K562 (cell line): ENCODE data around the gene TBC1D1. TPM values are rescaled to one million over a fixed set of nuclear protein-coding genes. Genes with fewer than 3 reads are reported as not detected.

ENCODE experiments used
- C11orf30 ChIP-seq: fragments of 450-650 bp; IDR thresholded peaks from 2 replicates; pipeline ENCODE4 v1.6.1; 2016; ENCODE audit warnings: low read depth, mild to moderate bottlenecking
- GATA2 ChIP-seq: sonication (generic); formaldehyde crosslinking; IDR thresholded peaks from 2 replicates; pipeline ENCODE4 v1.4.0; 2020; ENCODE audit warnings: mild to moderate bottlenecking, missing genetic modification reagents
- KDM1A ChIP-seq, 2 experiments: fragments of 450-650 bp; IDR thresholded peaks; 2 replicates each; pipeline ENCODE4 v1.6.1; 2016; ENCODE audit warnings: mild to moderate bottlenecking in 2 of 2
- MBD2 ChIP-seq: sonication (generic); IDR thresholded peaks from 2 replicates; pipeline ENCODE4 v1.6.1; 2016; ENCODE audit warnings: low read depth, borderline replicate concordance
- NR2F6 ChIP-seq: fragments of 450-650 bp; formaldehyde crosslinking; IDR thresholded peaks from 2 replicates; pipeline ENCODE4 v1.4.0; 2020; ENCODE audit warnings: mild to moderate bottlenecking
- PPARD ChIP-seq: fragments of 250-450 bp; sonication (Bioruptor Pico); IDR thresholded peaks from 2 replicates; pipeline ENCODE4 v1.8.0; 2022; ENCODE audit warnings: inconsistent platforms, mild to moderate bottlenecking, moderate library complexity
- TCF3 ChIP-seq: sonication (generic); formaldehyde crosslinking; IDR thresholded peaks from 2 replicates; pipeline ENCODE4 v1.4.0; 2020; ENCODE audit warnings: mild to moderate bottlenecking, missing genetic modification reagents
- TGIF2 ChIP-seq: sonication (generic); formaldehyde crosslinking; IDR thresholded peaks from 2 replicates; pipeline ENCODE4 v1.8.1; 2022; ENCODE audit warnings: mild to moderate bottlenecking, missing genetic modification reagents, moderate library complexity
- ZBTB2 ChIP-seq: fragments of 450-650 bp; IDR thresholded peaks from 2 replicates; pipeline ENCODE4 v1.6.1; 2016; ENCODE audit warnings: antibody characterized with exemption
- ZHX1 ChIP-seq: fragments of 150-350 bp; conservative IDR thresholded peaks from 2 replicates; pipeline ENCODE4 v1.6.1; 2014; ENCODE audit warnings: low read length
- ZNF318 ChIP-seq, 2 experiments: fragments of 450-650 bp; IDR thresholded peaks; 2 replicates each; pipeline ENCODE4 v1.6.1; 2016; ENCODE audit warnings: mild to moderate bottlenecking in 2 of 2, borderline replicate concordance in 1 of 2, low read depth in 1 of 2, moderate library complexity in 1 of 2
- ZNF436 ChIP-seq: fragments of 250-450, 450-650 bp; sonication (Bioruptor Pico); formaldehyde crosslinking; IDR thresholded peaks from 2 replicates; pipeline ENCODE4 v1.7.0; 2020; ENCODE audit warnings: mild to moderate bottlenecking
- ZNF551 ChIP-seq: fragments of 250-450 bp; sonication (Bioruptor Pico); IDR thresholded peaks from 2 replicates; pipeline ENCODE4 v1.5.0; 2021; ENCODE audit warnings: mild to moderate bottlenecking, moderate library complexity
- ZNF655 ChIP-seq: fragments of 250-450 bp; sonication (Bioruptor Pico); IDR thresholded peaks from 2 replicates; pipeline ENCODE4 v1.5.0; 2021
- polyA plus RNA-seq, 8 experiments: library from polyadenylated mRNA; depleted of rRNA in 4 of 8; stranded (reverse) in 5 of 8; unstranded in 3 of 8; fragments of >200 nt; fragmentation: Nextera tagmentation in 2 of 8; fragmentation: Illumina TruSeq in 1 of 8; extraction: Ambion mirVana in 2 of 8; extraction: Trizol in 1 of 8; gene quantifications; 2 replicates each; pipeline versions ENCODE4 v1.2.1 to v1.2.3, GENCODE V29; 2011 to 2014; ENCODE audit warnings: inconsistent platforms in 1 of 8, missing spikeins in 1 of 8
- total RNA-seq, 7 experiments: library from RNA; depleted of rRNA in 6 of 7; stranded (reverse); fragments of >200 nt in 6 of 7; fragmentation: Illumina TruSeq in 2 of 7; extraction: Trizol in 2 of 7; gene quantifications; 2 replicates each; pipeline versions ENCODE4 v1.2.1 to v1.2.3, GENCODE V29; 2011 to 2021; ENCODE audit warnings: low replicate concordance in 1 of 7

The TBC1D1 gene
- total and polyA plus RNA-seq, 9 of the 15 experiments (the other 6 are each of a cell fraction or from before 2014, with no cell fraction given): 0.59 to 14.2 (median 8.8) TPM

GRCh38 chr4:38024206-38024509, 133.3 kb downstream of the TBC1D1 start (continued):
- TF ChIP-seq ZBTB2 (no peak), PPARD (CRISPR knock-in tag) (no peak), C11orf30 (no peak), TGIF2 (CRISPR knock-in tag) (no peak), ZNF551 (CRISPR knock-in tag) (no peak), KDM1A (IDR thresholded peaks at IDR 0.05) (peak; percentile 31 to 44; a peak in 2 of 4 replicates), ZNF318 (IDR thresholded peaks at IDR 0.05; ENCODE audit: borderline replicate concordance in 1 of 2, low read depth in 1 of 2) (no peak), ZNF436 (CRISPR knock-in tag) (no peak), ZNF655 (no peak), ZHX1 (no peak), TCF3 (peak; percentile 80), NR2F6 (CRISPR knock-in tag) (no peak), MBD2 (no peak), GATA2 (CRISPR knock-in tag) (peak; percentile 52; the same call in 1 of the 2 replicates)
